Chondrocyte (in vitro differentiated cells): ENCODE measurements around the gene GP1BA. TPM values are rescaled to one million over a fixed set of nuclear protein-coding genes. Genes with fewer than 3 reads are reported as not detected.
A peak's percentile ranks its signal among the peaks of the same experiment; 100 is the strongest.

ENCODE experiments used
- DNase-seq: peaks from one replicate; pipeline ENCODE4 v3.0.0; 2021; ENCODE audit warnings: mixed read lengths, low spot score
- H3K27ac Mint-ChIP-seq: one replicate; pipeline ENCODE4 v1.8.0; 2021; ENCODE audit warnings: mild to moderate bottlenecking, moderate library complexity, mixed read lengths; ENCODE audit not compliant: unreplicated experiment
- H3K27me3 Mint-ChIP-seq: 2 replicates; pipeline ENCODE4 v1.8.0; 2021; ENCODE audit warnings: low read depth, mixed read lengths
- H3K36me3 Mint-ChIP-seq: 2 replicates; pipeline ENCODE4 v1.8.0; 2021; ENCODE audit warnings: low read depth, mixed read lengths
- H3K4me1 Mint-ChIP-seq: 2 replicates; pipeline ENCODE4 v1.8.0; 2021; ENCODE audit warnings: low read depth, mild to moderate bottlenecking, mixed read lengths
- H3K4me3 Mint-ChIP-seq: one replicate; pipeline ENCODE4 v1.8.0; 2021; ENCODE audit warnings: mild to moderate bottlenecking, moderate library complexity, mixed read lengths; ENCODE audit not compliant: unreplicated experiment
- H3K9me3 Mint-ChIP-seq: 2 replicates; pipeline ENCODE4 v1.8.0; 2021; ENCODE audit warnings: low read depth, mixed read lengths
- CTCF ChIP-seq: fragments of 200-600 bp; sonication (generic); IDR thresholded peaks from 2 replicates; pipeline ENCODE4 v1.5.0; 2021; ENCODE audit warnings: antibody characterized with exemption, mild to moderate bottlenecking, moderate library complexity
- total RNA-seq: library from RNA; stranded (reverse); gene quantifications from 3 replicates; pipeline ENCODE4 v1.2.1, GENCODE V29; 2021

GP1BA gene
- total RNA-seq, 1 donor from 2014 or later, result not detected

- peaks cover 2% of the 10 kb centered on the region for H3K36me3 Mint-ChIP-seq
- H3K27me3 Mint-ChIP-seq, result no peaks in the 10 kb centered on the region
- H3K9me3 Mint-ChIP-seq, result no peaks in the 10 kb centered on the region
- H3K4me3 Mint-ChIP-seq, result no peak overlapping the region
- H3K4me1 Mint-ChIP-seq, result peaks cover under 1% of the 10 kb centered on the region
- H3K27ac Mint-ChIP-seq, result no peak overlapping the region
- TF ChIP-seq CTCF, result no peak
- DNase-seq, result no peak
These were observed 3.2 kb upstream of the GP1BA start for GRCh38 chr17:4928881-4929280.

GRCh38 chr17:4932756-4933155, 679 bp downstream of the GP1BA start:
- Mint-ChIP-seq H3K4me1 (peaks cover 9% of the 10 kb centered on the region), H3K27me3 (no peaks in the 10 kb centered on the region), H3K4me3 (no peak overlapping the region), H3K27ac (no peak overlapping the region), H3K36me3 (peaks cover 2% of the 10 kb centered on the region), H3K9me3 (no peaks in the 10 kb centered on the region)
- no peak for DNase-seq
- TF ChIP-seq CTCF, result no peak

- no peak overlapping the region for H3K4me3 Mint-ChIP-seq
- H3K9me3 Mint-ChIP-seq, result no peaks in the 10 kb centered on the region
- H3K27ac Mint-ChIP-seq, result no peak overlapping the region
- no peak for TF ChIP-seq CTCF
- H3K27me3 Mint-ChIP-seq, result no peaks in the 10 kb centered on the region
- no peak for DNase-seq
- peaks cover 2% of the 10 kb centered on the region for H3K36me3 Mint-ChIP-seq
- H3K4me1 Mint-ChIP-seq, result peaks cover 14% of the 10 kb centered on the region
These were observed 1.6 kb downstream of the GP1BA start for GRCh38 chr17:4933646-4934045.

- Mint-ChIP-seq H3K27ac (peak overlapping the region; percentile 55), H3K4me1 (peaks cover 22% of the 10 kb centered on the region), H3K36me3 (no peaks in the 10 kb centered on the region), H3K4me3 (no peak overlapping the region), H3K9me3 (no peaks in the 10 kb centered on the region), H3K27me3 (no peaks in the 10 kb centered on the region)
- peak; percentile 49 for TF ChIP-seq CTCF
- no peak for DNase-seq
These were observed 2.3 kb downstream of the GP1BA start for GRCh38 chr17:4934173-4934979.

GRCh38 chr17:4935650-4936049, 3.6 kb downstream of the GP1BA start:
- no peaks in the 10 kb centered on the region for H3K27me3 Mint-ChIP-seq
- no peak for TF ChIP-seq CTCF
- H3K4me1 Mint-ChIP-seq, result peaks cover 23% of the 10 kb centered on the region
- no peaks in the 10 kb centered on the region for H3K36me3 Mint-ChIP-seq
- no peaks in the 10 kb centered on the region for H3K9me3 Mint-ChIP-seq
- H3K27ac Mint-ChIP-seq, result no peak overlapping the region
- no peak for DNase-seq
- no peak overlapping the region for H3K4me3 Mint-ChIP-seq
